22Rv1 (cell line): ENCODE data around the gene TACC2.

Experiments used
- ZFX ChIP-seq: fragments of 450-650 bp; IDR thresholded peaks from 2 replicates; pipeline ENCODE4 v1.6.1; 2017; ENCODE audit warnings: antibody characterized with exemption, borderline replicate concordance
- TF ChIP-seq, protein P1 (sequence below): fragments of 450-650 bp; IDR thresholded peaks from 2 replicates; pipeline ENCODE4 v1.5.1; 2017; ENCODE audit warnings: mild to moderate bottlenecking

DNA sequence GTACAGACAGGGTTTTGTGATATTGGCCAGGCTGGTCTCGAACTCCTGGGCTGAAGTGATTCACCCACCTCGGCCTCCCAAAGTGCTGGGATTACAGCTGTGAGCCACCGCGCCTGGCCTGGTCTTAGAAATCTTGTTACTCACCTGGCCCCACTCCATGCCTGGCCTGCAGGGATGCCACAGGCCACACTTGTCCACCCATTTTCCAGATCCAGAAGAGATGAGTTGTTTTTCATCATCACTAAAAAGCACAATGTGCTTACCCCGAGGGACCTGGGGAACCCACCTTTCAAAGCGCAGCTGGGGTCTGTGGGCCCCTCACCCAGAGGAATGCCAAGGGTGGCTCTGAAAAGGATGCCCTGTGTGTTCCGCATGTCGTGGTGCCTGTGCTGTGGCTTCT is 134.2 kb downstream of the TACC2 start:
- TF ChIP-seq, protein P1, sequence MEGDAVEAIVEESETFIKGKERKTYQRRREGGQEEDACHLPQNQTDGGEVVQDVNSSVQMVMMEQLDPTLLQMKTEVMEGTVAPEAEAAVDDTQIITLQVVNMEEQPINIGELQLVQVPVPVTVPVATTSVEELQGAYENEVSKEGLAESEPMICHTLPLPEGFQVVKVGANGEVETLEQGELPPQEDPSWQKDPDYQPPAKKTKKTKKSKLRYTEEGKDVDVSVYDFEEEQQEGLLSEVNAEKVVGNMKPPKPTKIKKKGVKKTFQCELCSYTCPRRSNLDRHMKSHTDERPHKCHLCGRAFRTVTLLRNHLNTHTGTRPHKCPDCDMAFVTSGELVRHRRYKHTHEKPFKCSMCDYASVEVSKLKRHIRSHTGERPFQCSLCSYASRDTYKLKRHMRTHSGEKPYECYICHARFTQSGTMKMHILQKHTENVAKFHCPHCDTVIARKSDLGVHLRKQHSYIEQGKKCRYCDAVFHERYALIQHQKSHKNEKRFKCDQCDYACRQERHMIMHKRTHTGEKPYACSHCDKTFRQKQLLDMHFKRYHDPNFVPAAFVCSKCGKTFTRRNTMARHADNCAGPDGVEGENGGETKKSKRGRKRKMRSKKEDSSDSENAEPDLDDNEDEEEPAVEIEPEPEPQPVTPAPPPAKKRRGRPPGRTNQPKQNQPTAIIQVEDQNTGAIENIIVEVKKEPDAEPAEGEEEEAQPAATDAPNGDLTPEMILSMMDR = no peak
- no peak for TF ChIP-seq ZFX
